Stimulated activated CD8-positive, alpha-beta memory T cell treated with anti-CD3 and anti-CD28 coated beads, Interleukin-15, amount 100 ng/mL, for 24 hours (primary cell): ENCODE measurements around the gene CITED2.
"Not testable (repeated sequence)": the region's sequence is repeated elsewhere in the genome, so short reads cannot be mapped to it uniquely, and the experiment has no call there.

Source experiments
- DNase-seq: peaks from one replicate; pipeline ENCODE4 v3.0.0-alpha.2; 2020; ENCODE audit warnings: low read depth

CITED2 gene

DNA sequence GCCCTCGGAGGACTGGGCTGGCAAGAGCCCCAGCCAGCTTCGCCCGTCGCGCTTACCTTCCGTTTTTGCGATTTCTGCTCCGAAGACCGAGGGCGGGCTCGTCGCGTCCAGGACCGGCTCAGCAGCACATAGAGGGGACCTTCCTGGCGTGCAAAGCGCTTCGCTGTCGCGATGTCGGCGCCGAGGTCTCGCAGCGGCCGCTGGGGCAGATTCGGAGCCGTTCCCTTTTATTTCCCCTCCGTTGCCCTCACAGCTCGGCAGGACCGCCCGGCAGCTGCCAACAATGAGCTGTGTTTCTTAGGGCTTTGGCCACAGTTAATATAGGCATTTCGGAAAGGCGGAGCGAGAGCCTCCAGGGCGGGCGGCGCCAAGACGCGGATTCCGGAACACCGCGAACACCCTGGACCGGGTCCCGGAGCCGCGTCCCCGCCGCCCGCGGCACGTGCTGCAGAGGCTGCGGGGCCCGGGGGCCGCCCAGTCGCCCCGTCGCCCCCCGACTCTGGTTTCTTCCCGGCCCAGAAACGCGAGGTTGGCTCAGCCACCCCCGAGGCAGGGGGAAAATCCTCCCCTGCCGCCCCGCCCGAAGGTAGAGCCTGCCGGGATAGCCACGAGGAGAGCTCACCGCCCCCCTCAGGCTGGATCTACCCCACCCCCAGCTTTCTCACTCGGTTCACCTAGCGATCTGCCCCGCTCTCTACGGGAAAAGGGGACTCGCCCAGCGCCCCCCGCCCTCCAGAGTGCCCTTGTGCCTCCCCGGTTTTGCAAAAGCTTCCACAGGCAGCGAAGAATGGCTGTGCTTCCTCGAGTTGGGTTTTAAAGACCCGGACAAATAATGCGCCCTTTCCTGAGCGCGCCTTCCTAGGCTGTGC, at the start of gene CITED2:
TSS of gene CITED2 (minus strand) at position 292 of the 869 bp plus-strand sequence. CDS start 704 bp downstream, outside the sequence.
- peak; percentile 81 for DNase-seq

DNA sequence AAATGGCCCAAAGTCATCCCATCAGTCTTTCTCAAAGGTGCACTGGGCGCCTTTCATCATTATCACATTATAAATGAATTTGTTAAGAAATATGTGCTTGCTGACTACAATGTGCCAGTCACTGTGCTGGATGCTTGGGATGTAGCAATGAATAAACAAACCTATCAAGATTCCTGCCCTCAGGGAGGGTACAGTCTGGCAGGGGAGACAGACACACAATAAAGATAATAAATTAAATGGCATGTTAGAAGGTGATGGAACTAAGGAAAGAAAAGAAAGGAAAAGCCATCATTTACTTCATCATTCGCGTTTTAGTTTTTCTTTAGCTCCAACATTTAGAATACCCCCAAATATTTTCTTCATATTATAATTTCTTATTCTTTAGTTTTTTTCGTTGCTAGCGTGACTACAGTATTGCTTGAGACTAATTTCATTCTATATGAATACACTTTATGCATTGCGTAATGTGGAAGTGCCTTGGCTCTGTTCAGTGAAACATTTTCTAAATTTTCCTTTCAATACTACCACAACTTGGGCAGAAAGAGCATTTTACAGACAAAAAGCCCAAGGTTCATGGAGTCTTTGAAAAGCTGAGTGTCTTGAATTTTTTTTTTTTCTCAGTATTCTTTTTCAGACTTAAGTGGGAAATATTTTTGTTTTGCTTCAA, 48.7 kb upstream of the CITED2 start:
- DNase-seq = no peak

GRCh38 chr6:139422105-139423036, 47.9 kb upstream of the CITED2 start:
- no peak for DNase-seq

- no peak for DNase-seq
Measured at GRCh38 chr6:139418481-139419132, 44.2 kb upstream of the CITED2 start.

DNA sequence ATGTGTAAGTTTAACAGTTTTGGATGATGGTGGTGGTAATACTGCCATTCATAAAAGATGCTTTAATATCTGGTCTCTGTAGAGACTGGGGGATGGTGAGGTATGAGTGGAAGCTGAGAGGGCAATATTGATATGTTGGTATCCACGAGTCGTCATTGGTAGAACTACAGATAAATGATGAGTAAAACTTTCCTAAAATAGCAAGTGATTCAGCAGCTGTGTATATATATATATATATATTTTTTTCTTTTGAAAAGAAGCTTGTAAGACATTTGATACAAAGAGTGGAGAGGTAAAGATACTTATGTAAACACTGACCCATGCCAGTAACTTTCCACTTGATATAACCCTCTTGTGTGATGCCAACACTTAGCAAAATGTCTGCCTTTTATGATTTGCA, 41.7 kb upstream of the CITED2 start:
- DNase-seq = no peak

DNA sequence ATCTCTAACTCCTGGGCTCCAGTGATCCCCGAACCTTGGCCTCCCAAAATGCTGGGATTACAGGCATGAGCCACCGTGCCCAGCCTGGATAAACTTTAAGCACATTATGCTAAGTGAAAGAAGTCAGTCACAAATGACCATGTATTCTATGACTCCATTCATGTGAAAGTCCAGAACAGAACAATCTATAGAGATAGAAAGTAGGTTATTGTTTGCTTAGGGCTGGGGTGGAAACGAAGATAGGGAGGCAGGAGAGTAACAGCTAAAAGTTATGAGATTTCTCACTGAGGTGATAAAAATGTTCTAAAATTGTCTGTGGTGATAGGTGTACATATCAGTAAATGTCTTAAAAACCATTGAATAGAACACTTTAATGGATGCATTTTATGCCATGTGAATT, 40.9 kb upstream of the CITED2 start:
- no peak for DNase-seq

DNA sequence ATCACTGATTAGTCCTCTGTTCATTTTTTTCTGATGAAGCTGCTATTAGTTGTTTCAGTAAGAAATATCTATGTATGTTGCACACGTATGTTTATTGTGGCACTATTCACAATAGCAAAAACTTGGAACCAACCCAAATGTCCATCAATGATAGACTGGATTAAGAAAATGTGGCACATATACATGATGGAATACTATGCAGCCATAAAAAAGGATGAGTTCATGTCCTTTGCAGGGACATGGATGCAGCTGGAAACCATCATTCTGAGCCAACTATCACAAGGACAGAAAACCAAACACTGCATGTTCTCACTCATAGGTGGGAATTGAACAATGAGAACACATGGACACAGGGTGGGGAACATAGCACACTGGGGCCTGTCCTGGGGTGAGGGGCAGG, 37.7 kb upstream of the CITED2 start:
- DNase-seq = not testable (repeated sequence)

DNA sequence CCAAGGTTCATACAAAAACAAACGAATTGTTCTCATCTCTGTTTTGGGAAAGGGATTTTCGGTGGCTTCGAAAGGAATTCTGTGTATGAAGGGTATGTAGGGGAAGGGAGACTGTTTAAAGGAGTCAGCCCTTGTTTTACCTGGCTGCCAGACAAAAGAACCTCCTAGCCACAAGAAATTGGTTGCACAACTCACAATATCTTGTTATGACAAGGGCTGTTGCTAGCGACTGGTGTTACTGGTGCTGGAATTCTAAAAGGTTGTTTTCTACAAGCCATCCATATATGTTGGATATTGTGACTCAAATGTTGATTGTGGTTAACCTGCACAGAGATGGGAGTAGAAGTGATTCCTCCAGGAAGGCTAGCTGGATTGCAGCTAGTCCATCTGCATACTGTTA, 34.6 kb upstream of the CITED2 start:
- no peak for DNase-seq

DNA sequence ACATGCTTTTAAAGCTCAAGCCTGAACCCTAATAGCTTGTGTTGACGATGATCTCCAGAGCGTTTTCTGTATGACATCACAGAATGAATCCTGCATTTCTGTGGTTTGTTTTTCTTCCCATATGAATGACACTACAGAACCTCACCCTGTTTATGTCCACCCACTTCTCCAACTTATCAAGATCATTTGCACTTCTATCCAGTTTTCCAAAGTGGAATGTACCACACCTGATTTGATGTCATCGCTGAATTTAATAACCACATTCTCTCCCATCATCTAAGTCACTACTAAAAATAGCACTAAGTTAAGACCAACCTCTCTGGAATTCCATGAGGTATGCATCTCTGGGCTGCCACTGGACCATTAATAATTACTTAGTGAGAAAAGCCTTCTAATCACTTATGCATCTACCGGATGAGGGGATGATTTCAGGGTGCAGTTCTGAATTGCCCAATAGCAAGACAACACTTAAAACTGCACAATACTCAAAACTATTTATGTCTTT, 33.3 kb upstream of the CITED2 start:
- no peak for DNase-seq

DNA sequence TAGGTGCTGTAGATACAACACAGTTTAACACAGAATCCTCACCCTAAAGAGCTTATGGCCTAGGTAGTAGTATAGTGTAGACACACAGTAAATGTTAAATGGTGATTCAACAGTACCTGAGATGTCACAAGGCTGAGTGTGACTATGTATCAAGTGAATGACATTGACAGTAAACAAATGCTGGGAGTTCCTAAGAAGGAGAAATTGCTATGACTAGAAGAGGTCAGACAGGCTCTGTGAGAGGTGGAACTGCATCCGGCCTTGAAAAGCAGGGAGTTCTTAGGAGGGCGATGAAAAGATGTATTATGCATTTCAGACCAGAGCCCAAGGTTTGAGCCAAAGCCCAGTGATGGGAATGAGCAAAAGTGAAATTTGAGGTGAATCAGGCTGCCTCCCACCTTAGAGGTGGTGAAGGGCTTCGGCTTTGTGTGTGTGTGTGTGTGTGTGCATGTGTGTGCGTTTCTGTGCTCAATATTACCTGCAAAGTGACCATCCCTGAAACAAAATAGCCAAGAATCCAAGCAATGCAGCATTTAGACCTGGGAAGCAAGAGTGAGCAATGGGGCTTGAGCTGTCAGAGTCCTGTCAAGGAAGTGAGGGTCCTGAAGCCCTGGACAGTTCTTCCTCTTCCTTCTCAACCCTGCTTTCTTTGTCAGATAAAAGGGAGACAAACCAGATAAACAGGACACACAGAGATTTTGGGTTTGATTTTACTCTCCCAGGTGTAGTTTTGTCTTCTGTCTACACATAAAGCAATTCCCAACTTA, 32.3 kb upstream of the CITED2 start:
- DNase-seq = no peak

- no peak for DNase-seq
Measured at GRCh38 chr6:139402876-139403386, 28.5 kb upstream of the CITED2 start.

DNA sequence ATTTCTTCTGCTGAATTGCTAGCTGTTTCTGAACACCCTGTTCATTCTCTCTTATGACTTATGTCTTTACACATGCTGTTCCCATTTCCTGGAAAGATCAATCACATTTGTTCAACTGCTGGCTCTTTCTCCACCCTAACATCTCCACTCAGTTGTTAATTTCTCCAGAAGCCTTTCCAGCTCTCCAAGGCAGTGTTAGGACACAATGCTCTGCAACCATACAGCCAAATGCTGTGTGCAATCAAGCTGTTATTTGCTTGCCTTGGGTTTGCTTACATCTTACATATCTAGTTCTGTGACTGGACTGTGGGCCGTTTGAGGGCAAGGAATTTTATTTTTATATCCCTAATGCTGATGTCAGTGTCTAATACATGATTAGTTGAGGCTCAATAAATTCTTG, 24.2 kb upstream of the CITED2 start:
- no peak for DNase-seq

DNA sequence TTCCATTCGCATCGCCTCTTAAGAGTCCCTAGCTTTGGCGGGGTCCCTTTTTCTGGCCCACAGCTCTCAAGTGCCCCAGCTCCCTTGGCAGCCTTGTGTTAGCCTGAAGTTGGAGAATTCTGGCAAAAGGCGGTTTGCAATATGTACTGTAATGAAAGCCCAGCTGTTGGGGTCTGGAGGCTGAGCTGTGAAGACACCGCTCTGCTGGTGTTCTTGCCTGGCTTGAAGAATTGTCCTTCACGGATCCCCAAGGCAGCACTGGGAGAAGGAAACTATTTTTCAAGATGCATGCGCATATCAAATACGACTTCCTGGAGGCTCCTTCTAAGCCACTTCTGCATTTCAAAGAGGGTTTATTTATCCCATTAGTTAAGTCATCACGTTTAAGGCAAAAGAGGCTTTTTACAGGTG, 21.4 kb upstream of the CITED2 start:
- no peak for DNase-seq

DNA sequence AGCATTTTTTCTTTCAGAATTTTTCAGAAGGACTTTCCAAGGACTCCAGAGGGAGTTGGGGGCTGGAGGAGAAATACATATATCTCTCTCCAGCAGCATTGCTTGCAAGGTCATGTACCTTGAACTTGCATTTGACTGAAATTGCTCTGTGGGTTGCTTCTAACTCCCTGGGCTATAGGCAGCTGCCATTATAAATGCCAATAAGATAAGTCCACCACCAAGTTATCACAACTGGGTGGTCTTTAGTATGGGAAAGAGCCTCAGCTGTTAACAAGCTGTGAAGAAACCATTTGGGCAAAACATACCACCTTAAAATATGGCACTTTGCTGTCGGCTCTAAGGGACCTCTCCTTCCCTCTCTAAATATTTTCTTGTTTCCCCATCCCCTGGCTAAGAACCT, 20.9 kb upstream of the CITED2 start:
- DNase-seq = no peak

GRCh38 chr6:139394027-139394649, 19.7 kb upstream of the CITED2 start:
- DNase-seq = no peak

- DNase-seq = no peak
Measured at GRCh38 chr6:139392794-139393193, 18.3 kb upstream of the CITED2 start.

- DNase-seq = no peak
Measured at GRCh38 chr6:139391709-139392108, 17.3 kb upstream of the CITED2 start.

DNA sequence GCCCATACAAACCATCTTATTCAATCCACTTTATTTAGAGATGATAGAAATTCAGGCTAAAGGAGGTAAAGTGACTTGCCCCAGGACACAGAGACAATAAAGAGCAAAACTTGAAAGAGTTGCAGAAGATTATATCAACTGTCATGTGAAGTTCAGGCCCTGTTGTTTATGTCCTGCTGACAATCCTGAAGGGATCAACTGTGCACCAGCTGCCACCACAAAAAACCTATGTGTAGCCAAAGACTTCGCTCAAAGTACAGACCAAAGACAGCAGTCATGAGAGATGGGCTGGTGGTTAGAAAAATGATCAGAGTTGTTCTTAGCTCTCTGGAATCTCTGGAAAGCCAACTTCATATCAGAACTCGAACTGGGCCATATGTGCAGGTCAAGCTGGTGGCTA, 16.0 kb upstream of the CITED2 start:
- no peak for DNase-seq

DNA sequence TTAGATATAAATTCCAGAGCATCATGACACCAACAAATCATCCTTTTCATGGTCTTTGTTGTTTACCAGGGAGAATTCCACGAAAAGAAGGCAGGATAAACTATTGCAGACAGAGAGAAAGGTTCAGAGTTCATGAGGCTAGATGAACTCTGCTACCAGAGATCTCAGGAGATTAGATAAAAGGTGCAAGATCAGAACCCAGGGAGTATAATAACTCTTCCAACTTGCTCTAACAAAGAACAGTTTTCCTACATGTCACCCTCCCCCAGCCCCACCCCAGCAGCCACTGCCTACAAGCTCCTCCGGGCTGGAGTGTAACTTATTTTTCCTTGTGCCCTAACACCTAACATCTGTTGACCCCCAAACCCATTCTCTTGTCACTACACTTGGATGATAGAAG, 13.9 kb upstream of the CITED2 start:
- no peak for DNase-seq

DNA sequence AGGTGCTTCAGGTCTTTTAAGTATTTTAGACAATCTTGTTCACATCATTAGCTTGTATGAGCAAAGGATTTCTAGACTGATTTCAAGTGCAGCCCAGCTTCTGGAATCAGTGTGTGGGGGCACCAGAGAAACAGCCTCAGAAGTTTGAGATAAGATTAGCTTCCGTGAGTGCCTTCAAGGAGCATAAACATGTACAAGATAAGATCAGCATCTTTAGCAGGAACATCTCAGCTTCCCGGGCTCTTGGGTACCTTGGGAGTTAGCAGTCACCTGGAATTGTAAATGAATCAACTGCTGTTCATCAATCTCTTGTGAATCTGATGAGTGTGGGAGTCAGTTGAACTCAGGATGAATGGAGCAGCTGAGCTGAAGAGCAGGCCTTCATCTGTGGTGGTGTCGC, 12.0 kb upstream of the CITED2 start:
- no peak for DNase-seq
